Osteocyte (in vitro differentiated cells): ENCODE measurements around the gene CYTL1. TPM values are rescaled to one million over a fixed set of nuclear protein-coding genes. Genes with fewer than 3 reads are reported as not detected.

Experiments used
- DNase-seq: peaks from one replicate; pipeline ENCODE4 v3.0.0; 2021; ENCODE audit warnings: mixed read lengths; ENCODE audit not compliant: unreplicated experiment; ENCODE audit errors: extremely low spot score
- H3K27ac Mint-ChIP-seq: one replicate; pipeline ENCODE4 v1.8.0; 2021; ENCODE audit warnings: mild to moderate bottlenecking, mixed read lengths; ENCODE audit not compliant: unreplicated experiment
- H3K27me3 Mint-ChIP-seq: one replicate; pipeline ENCODE4 v1.8.0; 2021; ENCODE audit warnings: mixed read lengths; ENCODE audit not compliant: unreplicated experiment
- H3K36me3 Mint-ChIP-seq: one replicate; pipeline ENCODE4 v1.8.0; 2021; ENCODE audit warnings: mixed read lengths; ENCODE audit not compliant: unreplicated experiment
- H3K4me1 Mint-ChIP-seq: one replicate; pipeline ENCODE4 v1.8.0; 2021; ENCODE audit warnings: mixed read lengths; ENCODE audit not compliant: unreplicated experiment
- H3K4me3 Mint-ChIP-seq: one replicate; pipeline ENCODE4 v1.8.0; 2021; ENCODE audit warnings: mild to moderate bottlenecking, moderate library complexity, mixed read lengths; ENCODE audit not compliant: unreplicated experiment
- H3K9me3 Mint-ChIP-seq: one replicate; pipeline ENCODE4 v1.8.0; 2021; ENCODE audit warnings: mixed read lengths; ENCODE audit not compliant: unreplicated experiment
- total RNA-seq: library from RNA; stranded (reverse); gene quantifications from 2 replicates; pipeline ENCODE4 v1.2.1, GENCODE V29; 2021
- TF ChIP-seq, protein P1 (sequence below): fragments of 200-600 bp; sonication (generic); IDR thresholded peaks from 2 replicates; pipeline ENCODE4 v1.5.0; 2021; ENCODE audit warnings: antibody characterized with exemption, mild to moderate bottlenecking, moderate library complexity

The CYTL1 gene
- total RNA-seq, 1 donor from 2014 or later = 86.8 TPM

GRCh38 chr4:4985844-4986243 lies 33.4 kb downstream of the CYTL1 start:
- Mint-ChIP-seq H3K27ac (no peak overlapping the region), H3K4me1 (peaks cover 2% of the 10 kb centered on the region), H3K9me3 (no peaks in the 10 kb centered on the region), H3K27me3 (peaks cover 7% of the 10 kb centered on the region), H3K36me3 (no peaks in the 10 kb centered on the region), H3K4me3 (no peak overlapping the region)
- no peak for DNase-seq
- TF ChIP-seq, protein P1, sequence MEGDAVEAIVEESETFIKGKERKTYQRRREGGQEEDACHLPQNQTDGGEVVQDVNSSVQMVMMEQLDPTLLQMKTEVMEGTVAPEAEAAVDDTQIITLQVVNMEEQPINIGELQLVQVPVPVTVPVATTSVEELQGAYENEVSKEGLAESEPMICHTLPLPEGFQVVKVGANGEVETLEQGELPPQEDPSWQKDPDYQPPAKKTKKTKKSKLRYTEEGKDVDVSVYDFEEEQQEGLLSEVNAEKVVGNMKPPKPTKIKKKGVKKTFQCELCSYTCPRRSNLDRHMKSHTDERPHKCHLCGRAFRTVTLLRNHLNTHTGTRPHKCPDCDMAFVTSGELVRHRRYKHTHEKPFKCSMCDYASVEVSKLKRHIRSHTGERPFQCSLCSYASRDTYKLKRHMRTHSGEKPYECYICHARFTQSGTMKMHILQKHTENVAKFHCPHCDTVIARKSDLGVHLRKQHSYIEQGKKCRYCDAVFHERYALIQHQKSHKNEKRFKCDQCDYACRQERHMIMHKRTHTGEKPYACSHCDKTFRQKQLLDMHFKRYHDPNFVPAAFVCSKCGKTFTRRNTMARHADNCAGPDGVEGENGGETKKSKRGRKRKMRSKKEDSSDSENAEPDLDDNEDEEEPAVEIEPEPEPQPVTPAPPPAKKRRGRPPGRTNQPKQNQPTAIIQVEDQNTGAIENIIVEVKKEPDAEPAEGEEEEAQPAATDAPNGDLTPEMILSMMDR = peak; percentile 49

DNA sequence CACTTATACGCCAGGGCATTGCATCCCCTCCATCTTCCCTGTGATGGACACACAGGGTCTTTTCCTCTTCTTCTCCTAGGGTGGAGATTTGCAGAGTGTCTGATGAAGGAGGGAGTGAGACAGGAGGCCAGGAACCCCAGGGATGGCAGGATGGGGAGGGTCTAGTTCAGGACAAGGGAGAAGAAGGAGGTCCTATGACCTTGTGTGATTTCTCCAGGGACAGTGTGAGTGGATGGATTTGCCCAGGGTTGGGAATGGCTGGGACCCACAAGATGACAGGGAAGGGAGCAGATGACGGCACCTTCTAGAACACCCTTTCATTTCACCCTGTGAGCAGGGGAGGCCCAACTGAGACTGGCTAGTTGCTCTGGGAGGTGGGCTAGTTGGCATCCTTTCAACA lies 34.2 kb downstream of the CYTL1 start:
- Mint-ChIP-seq H3K9me3 (no peaks in the 10 kb centered on the region), H3K4me3 (no peak overlapping the region), H3K36me3 (no peaks in the 10 kb centered on the region), H3K4me1 (no peaks in the 10 kb centered on the region), H3K27ac (no peak overlapping the region), H3K27me3 (peaks cover 7% of the 10 kb centered on the region)
- DNase-seq = no peak
- TF ChIP-seq, protein P1 = no peak

DNA sequence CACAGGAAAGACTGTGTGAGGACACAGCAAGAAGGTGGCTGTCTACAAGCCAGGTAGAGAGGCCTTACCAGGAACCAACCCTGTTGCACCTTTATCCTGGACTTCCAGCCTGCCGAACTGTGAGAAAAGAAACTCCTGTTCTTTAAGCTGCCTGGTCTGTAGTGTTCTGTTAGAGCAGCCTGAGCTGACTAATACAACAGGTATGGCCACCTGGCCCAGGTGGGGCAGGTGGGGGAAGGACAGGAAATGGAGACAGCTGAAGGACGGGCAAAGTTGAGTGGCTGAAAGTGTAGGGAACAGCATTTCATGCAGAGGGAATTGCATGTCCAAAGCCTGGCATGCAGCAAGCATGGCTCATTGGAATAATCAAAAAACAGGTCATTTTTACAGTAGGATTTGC lies 35.1 kb downstream of the CYTL1 start:
- no peaks in the 10 kb centered on the region for H3K9me3 Mint-ChIP-seq
- H3K27ac Mint-ChIP-seq = no peak overlapping the region
- no peaks in the 10 kb centered on the region for H3K36me3 Mint-ChIP-seq
- no peak overlapping the region for H3K4me3 Mint-ChIP-seq
- DNase-seq = no peak
- peaks cover 7% of the 10 kb centered on the region for H3K27me3 Mint-ChIP-seq
- TF ChIP-seq, protein P1 = no peak
- no peaks in the 10 kb centered on the region for H3K4me1 Mint-ChIP-seq

- H3K4me3 Mint-ChIP-seq = no peak overlapping the region
- H3K36me3 Mint-ChIP-seq = no peaks in the 10 kb centered on the region
- no peaks in the 10 kb centered on the region for H3K4me1 Mint-ChIP-seq
- peaks cover 19% of the 10 kb centered on the region for H3K27me3 Mint-ChIP-seq
- TF ChIP-seq, protein P1 = no peak
- H3K27ac Mint-ChIP-seq = no peak overlapping the region
- no peaks in the 10 kb centered on the region for H3K9me3 Mint-ChIP-seq
- DNase-seq = no peak
These were observed 37.4 kb downstream of the CYTL1 start for GRCh38 chr4:4981827-4982226.

- Mint-ChIP-seq H3K27me3 (peaks cover 21% of the 10 kb centered on the region), H3K36me3 (no peaks in the 10 kb centered on the region), H3K4me1 (no peaks in the 10 kb centered on the region), H3K4me3 (no peak overlapping the region), H3K27ac (no peak overlapping the region), H3K9me3 (no peaks in the 10 kb centered on the region)
- no peak for DNase-seq
- TF ChIP-seq, protein P1 = no peak
These were observed 37.8 kb downstream of the CYTL1 start for GRCh38 chr4:4981427-4981826.
